GM18868 (cell line): ENCODE measurements around the gene BCAS3.

ENCODE experiments used
- ATAC-seq: cut with Tn5 transposase; IDR thresholded peaks from one replicate; pipeline ENCODE4 v1.9.1; 2021; ENCODE audit warnings: mild to moderate bottlenecking, moderate library complexity; ENCODE audit not compliant: unreplicated experiment

The BCAS3 gene

GRCh38 chr17:61402073-61402541, 724.5 kb downstream of the BCAS3 start:
- no peak for ATAC-seq

GRCh38 chr17:61402978-61403800, 725.5 kb downstream of the BCAS3 start:
- no peak for ATAC-seq

- ATAC-seq, result no peak
These were observed 726.4 kb downstream of the BCAS3 start for GRCh38 chr17:61403801-61404662.

GRCh38 chr17:61404663-61404912, 726.9 kb downstream of the BCAS3 start:
- no peak for ATAC-seq

- no peak for ATAC-seq
These were observed 727.4 kb downstream of the BCAS3 start for GRCh38 chr17:61404913-61405685.

GRCh38 chr17:61405686-61406536, 728.3 kb downstream of the BCAS3 start:
- no peak for ATAC-seq

- ATAC-seq, result no peak
These were observed 728.8 kb downstream of the BCAS3 start for GRCh38 chr17:61406537-61406845.

- no peak for ATAC-seq
These were observed 729.6 kb downstream of the BCAS3 start for GRCh38 chr17:61406971-61407911.

- no peak for ATAC-seq
These were observed 730.7 kb downstream of the BCAS3 start for GRCh38 chr17:61408151-61409041.

GRCh38 chr17:61409301-61410112, 731.9 kb downstream of the BCAS3 start:
- no peak for ATAC-seq

GRCh38 chr17:61410141-61411010, 732.7 kb downstream of the BCAS3 start:
- ATAC-seq, result no peak

- no peak for ATAC-seq
These were observed 733.3 kb downstream of the BCAS3 start for GRCh38 chr17:61411011-61411260.

GRCh38 chr17:61411261-61412142, 733.9 kb downstream of the BCAS3 start:
- peak; percentile 9 for ATAC-seq

- ATAC-seq, result peak; percentile 66
These were observed 734.6 kb downstream of the BCAS3 start for GRCh38 chr17:61412143-61412859.

- ATAC-seq, result no peak
These were observed 735.4 kb downstream of the BCAS3 start for GRCh38 chr17:61412860-61413660.
